IPS-11a (cell line): ENCODE results near the gene DPH3.

Experiments
- H3K4me3 ChIP-seq: one replicate; pipeline ENCODE4 v1.5.1; 2013; ENCODE audit warnings: low read depth, low read length, control low read depth

The DPH3 gene

GRCh38 chr3:16294844-16295243 lies 30.1 kb upstream of the DPH3 start:
- no peak overlapping the region for H3K4me3 ChIP-seq

DNA sequence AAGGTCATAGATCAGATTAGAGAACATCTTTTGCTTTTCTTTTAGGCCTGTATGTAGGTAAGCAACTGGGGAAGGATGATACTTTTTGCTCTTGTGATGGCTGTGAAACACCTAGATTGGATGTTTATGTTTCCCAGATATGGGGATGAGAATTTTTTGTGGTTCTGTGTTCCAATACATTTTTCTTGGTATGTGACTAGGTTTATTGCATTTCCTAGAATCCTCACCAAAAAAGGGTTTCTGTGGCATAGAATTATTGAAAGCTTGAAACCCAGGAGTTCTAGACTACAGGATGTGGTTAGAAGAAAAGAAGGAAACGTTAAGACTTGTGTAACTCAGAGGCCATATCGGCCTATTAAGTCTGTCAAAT lies 26.1 kb upstream of the DPH3 start:
- no peak overlapping the region for H3K4me3 ChIP-seq

GRCh38 chr3:16290007-16290826 lies 25.5 kb upstream of the DPH3 start:
- H3K4me3 ChIP-seq, result no peak overlapping the region

DNA sequence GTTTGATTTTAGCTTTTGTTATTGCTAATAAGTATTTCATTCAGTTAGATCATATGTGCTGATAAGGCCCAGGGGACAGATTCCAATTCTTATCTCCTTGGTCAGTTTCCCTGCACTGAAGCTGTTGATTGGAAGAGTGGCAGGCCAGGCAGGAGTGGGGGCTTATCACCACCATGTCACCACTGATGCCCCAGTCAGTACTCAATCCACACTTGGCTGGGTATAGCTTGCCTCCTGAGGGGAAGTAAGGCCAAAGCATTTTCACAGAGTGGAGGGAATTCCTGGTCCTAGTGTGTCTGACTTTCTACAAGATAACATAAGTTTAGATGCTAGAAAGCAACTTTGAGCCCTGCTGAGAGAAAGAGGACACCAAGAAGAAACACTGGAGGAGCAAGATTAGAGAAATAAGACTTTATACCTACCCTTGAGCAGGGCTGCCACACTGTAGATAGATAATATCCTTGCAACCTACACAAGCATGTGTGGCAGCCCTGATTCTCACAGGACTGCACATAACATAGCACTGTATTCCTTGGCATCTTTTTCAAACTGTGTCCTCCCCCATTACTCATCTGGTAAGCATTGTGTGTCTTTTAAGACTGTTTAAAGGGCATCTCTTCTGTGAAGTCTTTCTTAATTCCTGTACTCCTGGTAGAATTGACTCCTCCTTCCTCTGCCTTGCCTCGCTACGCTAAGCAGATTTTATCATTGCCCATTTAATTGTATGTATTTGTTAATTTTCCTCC lies 24.6 kb upstream of the DPH3 start:
- no peak overlapping the region for H3K4me3 ChIP-seq

DNA sequence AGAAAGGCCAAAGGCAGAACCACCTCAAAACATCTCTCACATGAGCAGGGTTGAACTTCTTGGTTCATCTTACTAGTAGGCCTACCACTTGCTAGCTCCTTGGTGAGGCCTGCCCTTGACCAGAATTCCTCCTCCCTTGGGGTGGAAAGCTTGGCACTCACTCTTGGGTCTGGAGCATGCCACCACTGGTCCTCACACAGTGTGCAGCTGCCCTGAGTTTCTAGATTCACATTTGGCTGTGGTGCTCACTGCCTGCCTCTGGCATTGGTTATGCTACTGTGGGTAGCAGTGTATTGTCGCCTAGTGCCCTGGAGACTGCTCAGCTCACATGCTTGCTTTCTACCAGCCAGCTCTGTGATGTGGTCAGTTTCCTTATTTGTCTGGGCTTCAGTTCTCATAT lies 23.9 kb upstream of the DPH3 start:
- no peak overlapping the region for H3K4me3 ChIP-seq

DNA sequence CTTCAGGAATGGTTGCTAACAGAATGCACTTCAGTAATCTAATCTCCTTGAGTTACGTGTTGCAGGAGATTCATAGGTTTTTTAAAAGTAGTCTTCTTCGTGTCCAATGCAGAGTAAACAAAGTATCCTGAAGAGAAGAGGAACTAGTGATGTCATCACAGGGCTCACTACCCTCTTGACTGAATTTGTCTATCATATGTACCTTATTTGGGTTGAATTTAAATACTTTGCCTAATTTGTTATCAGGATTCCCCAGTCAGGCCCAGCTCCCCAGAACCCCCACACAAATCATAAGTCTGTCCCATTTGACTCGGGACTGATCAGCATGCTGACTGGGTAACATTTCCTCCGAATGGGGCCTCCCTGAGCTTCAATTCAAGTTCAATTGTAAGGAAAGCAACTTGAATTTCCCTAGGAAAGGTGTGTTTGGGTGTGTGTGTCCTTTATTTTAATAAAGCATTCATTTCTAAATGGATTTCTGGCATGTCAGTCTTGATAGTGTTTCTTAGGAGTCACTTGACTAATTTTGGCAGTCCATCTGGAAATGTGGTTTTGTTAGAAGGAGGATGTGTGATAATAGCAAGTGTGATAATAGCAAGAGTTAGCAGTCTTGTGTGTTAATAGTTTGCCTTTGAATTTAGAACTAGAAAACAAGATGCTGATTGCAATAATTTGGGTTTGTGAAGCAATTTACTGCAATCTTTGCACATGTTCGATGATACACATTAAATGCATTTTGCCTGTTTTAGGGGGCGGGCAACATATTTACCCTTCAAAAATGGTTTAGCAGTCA lies 22.2 kb upstream of the DPH3 start:
- H3K4me3 ChIP-seq, result no peak overlapping the region

DNA sequence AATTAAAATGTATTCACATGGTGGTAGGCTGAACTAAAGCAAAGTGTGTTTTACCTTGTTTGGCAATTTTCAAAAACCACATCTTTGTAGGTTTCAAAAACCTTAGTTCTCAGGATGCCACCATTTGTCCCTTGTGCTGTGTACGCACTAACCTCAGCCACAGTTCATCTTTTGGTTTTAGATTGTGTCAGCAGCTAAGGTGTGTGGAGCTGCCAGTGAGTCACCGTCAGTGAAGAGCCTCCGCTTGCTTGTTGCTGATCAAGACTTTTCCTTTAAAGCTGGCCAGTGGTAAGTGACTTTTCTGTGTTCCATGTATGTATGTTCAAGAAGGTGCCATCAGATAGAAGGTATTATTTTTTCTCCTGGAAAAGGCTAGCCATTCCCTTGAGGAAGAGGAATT lies 21.4 kb upstream of the DPH3 start:
- no peak overlapping the region for H3K4me3 ChIP-seq

GRCh38 chr3:16284633-16285032 lies 19.9 kb upstream of the DPH3 start:
- H3K4me3 ChIP-seq, result no peak overlapping the region

- no peak overlapping the region for H3K4me3 ChIP-seq
Observed at GRCh38 chr3:16280671-16281070, 15.9 kb upstream of the DPH3 start.

DNA sequence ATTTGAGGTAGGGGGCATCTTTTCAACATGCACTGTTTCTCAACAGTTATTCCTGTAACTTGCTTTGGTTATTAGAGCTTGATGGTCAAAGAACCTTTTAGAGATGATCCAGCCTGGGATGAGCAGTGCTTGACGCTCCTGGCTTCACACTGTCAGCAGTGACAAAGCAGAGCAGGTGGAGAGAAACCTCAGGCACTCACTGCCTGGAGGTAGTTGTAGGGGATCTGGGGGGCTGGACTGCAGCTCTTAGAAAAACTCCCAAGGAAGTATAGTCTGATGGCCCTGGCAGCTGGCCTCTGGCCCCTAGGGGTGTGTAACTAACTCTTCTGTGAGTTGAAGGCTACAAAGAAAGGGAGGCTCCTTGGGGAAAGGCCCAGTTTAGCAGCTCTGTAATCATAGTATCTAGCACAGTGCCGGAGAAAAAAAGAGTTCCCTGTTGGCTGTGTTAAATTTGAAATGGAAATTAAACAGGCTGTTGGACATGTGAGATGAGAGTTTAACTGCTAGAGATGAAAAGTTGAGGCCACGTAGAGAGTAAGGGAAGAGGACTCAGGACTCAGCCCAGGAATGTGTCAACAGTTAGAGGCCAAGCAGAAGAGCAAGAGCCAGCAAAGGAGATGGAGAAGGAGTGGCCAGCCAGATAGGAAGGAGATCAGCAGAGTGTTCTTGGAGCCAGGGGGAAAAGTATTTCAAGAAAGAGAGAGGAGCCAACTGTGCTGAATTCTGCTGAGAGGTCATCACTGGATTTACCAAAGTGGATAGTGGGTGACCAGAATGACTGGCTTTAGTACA lies 14.5 kb upstream of the DPH3 start:
- no peak overlapping the region for H3K4me3 ChIP-seq

GRCh38 chr3:16277471-16277870 lies 12.7 kb upstream of the DPH3 start:
- no peak overlapping the region for H3K4me3 ChIP-seq

GRCh38 chr3:16273867-16274266 lies 9.1 kb upstream of the DPH3 start:
- H3K4me3 ChIP-seq, result no peak overlapping the region

GRCh38 chr3:16272588-16272987 lies 7.8 kb upstream of the DPH3 start:
- H3K4me3 ChIP-seq, result no peak overlapping the region

- no peak overlapping the region for H3K4me3 ChIP-seq
Observed at GRCh38 chr3:16270855-16271254, 6.1 kb upstream of the DPH3 start.

GRCh38 chr3:16266714-16267113 lies 2.0 kb upstream of the DPH3 start:
- H3K4me3 ChIP-seq, result no peak overlapping the region

GRCh38 chr3:16265455-16265786 lies 678 bp upstream of the DPH3 start:
- H3K4me3 ChIP-seq, result peak overlapping the region; percentile 99

GRCh38 chr3:16264174-16264707 lies 502 bp downstream of the DPH3 start:
- H3K4me3 ChIP-seq, result peak overlapping the region; percentile 99

DNA sequence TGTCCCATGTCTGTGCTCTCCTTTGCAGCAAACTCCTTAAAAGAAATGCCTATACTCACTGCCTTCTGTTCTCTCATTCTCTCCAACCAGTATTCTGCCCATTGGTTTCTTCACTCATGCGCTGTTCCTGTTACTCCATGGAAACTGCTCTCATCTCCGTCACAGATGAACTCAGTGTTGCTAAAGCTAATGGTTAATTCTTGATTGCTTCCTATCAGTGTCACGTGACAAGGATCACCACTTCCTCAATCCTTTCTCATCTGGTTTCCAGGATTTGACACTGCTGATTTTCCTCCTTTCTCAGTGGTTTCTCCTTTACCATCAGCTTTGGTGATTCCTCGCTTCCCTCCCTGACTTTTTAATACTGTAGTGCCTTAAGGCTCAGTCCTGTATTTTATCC lies 2.6 kb downstream of the DPH3 start:
- no peak overlapping the region for H3K4me3 ChIP-seq

DNA sequence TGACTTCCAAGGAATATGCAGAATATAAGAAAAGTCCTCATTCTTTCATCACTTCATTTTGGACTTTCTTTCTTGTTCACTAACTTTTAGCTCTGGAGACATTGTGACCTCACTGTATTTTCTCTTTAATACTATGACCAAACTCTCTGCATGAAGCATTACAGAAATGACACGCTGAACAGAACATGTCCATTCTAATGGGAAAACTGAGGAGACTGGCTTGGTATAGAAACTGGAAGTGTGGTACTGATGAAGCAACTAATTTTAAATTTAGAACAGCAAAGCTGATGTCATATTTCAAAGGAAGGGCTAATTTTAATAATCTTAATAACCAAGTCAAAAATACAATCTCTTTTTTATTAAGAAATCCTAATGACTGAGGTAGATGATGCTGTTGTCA lies 4.7 kb downstream of the DPH3 start:
- no peak overlapping the region for H3K4me3 ChIP-seq

- H3K4me3 ChIP-seq, result no peak overlapping the region
Observed at GRCh38 chr3:16258866-16259265, 5.9 kb downstream of the DPH3 start.

GRCh38 chr3:16258177-16258576 lies 6.6 kb downstream of the DPH3 start:
- no peak overlapping the region for H3K4me3 ChIP-seq
